Aorta (tissue), 5 donors: ENCODE results near the gene ELOVL1. TPM values are rescaled to one million over a fixed set of nuclear protein-coding genes. Genes with fewer than 3 reads are reported as not detected.
"Not testable (repeated sequence)": the region's sequence is repeated elsewhere in the genome, so short reads cannot be mapped to it uniquely, and the experiment has no call there.

Experiments
- ATAC-seq: fragments of 200-7000 bp; cut with Tn5 transposase; one replicate; pipeline ENCODE4 v1.9.1; 2022; ENCODE audit warnings: moderate library complexity; ENCODE audit not compliant: low FRiP score
- DNase-seq, 2 donors: peaks; one replicate each; pipeline ENCODE4 v3.0.0-alpha.2; 2020
- H3K27ac ChIP-seq, 2 donors: one replicate each; pipeline ENCODE4 v1.5.1; 2013; ENCODE audit warnings: low read length in 2 of 2, mild to moderate bottlenecking in 2 of 2, moderate library complexity in 2 of 2, control low read depth in 1 of 2, inconsistent platforms in 1 of 2, low read depth in 1 of 2
- H3K27me3 ChIP-seq, 2 donors: one replicate each; pipeline ENCODE4 v1.6.1; 2013; ENCODE audit warnings: control low read depth in 1 of 2, low read length in 1 of 2, mild to moderate bottlenecking in 1 of 2, moderate library complexity in 1 of 2; ENCODE audit not compliant: insufficient read depth in 2 of 2, control insufficient read depth in 1 of 2
- H3K36me3 ChIP-seq, 2 donors: one replicate each; pipeline ENCODE4 v1.6.1; 2013; ENCODE audit warnings: control low read depth in 1 of 2, low read length in 1 of 2, mild to moderate bottlenecking in 1 of 2; ENCODE audit not compliant: insufficient read depth in 2 of 2, control insufficient read depth in 1 of 2
- H3K4me1 ChIP-seq, 2 donors: one replicate each; pipeline ENCODE4 v1.6.1; 2013; ENCODE audit warnings: low read length in 2 of 2, control low read depth in 1 of 2, mild to moderate bottlenecking in 1 of 2, moderate library complexity in 1 of 2; ENCODE audit not compliant: insufficient read depth in 2 of 2, control insufficient read depth in 1 of 2
- H3K4me3 ChIP-seq, 2 donors: one replicate each; pipeline ENCODE4 v1.5.1; 2013; ENCODE audit warnings: low read length in 2 of 2, control low read depth in 1 of 2, mild to moderate bottlenecking in 1 of 2
- H3K9me3 ChIP-seq: one replicate; pipeline ENCODE4 v1.6.1; 2013; ENCODE audit warnings: mild to moderate bottlenecking, low read length; ENCODE audit not compliant: control insufficient read depth
- WGBS, 2 donors: extraction: QIAGEN DNeasy Blood & Tissue Kit; methylation state at CpG; one replicate each; pipeline ENCODE4 v1.1.7; 2013; 5-methylcytosine and 5-hydroxymethylcytosine counted together
- intact Hi-C, 2 donors: fragments of 100-400 bp; cut with DNase I; formaldehyde crosslinking; loops; one replicate each; pipeline versions ENCODE4 v1.14.2 to v1.15.0; 2022
- polyA plus RNA-seq, 2 donors: library from polyadenylated mRNA; stranded (reverse); fragments of 200-250 nt; gene quantifications; one replicate each; pipeline ENCODE4 v1.2.3, GENCODE V29; 2013
- total RNA-seq, 2 donors: library from RNA; stranded (reverse); fragmentation: NEBNext Ultra II Directional; extraction: Animal tissue kit (Norgen Biotek cat#: 25700); gene quantifications; one replicate each; pipeline ENCODE4 v1.2.1, GENCODE V29; 2021
- donor health status: healthy with polysubstance abuse.
- donor health status: Bipolar disorder and iron deficiency.
- donor health status: DM: no; HTN: no; CAD: no.
- donor health status: DM: no; HTN: no; CAD: no.
- donor health status: DM: yes; HTN: yes; CAD: no.

ELOVL1 gene
- total and polyA plus RNA-seq, 4 donors: 27.8 to 60.5 (median 57.6) TPM

- no peak for ATAC-seq
- Histone ChIP-seq H3K4me3 (no peak overlapping the region), H3K27ac (no peak overlapping the region), H3K36me3 (peaks cover 3 to 5% of the 10 kb centered on the region in 2 donors), H3K9me3 (no peaks in the 10 kb centered on the region), H3K4me1 (no peaks in the 10 kb centered on the region), H3K27me3 (no peaks in the 10 kb centered on the region)
- WGBS, 2 donors: 85 to 86% methylated on average over 6 of the region's 6 CpGs
- no peak for DNase-seq
- intact Hi-C loops: no loop called here
These were observed 34.5 kb upstream of the ELOVL1 start for GRCh38 chr1:43402089-43402865.

- H3K27ac ChIP-seq, H3K9me3 ChIP-seq, DNase-seq, intact Hi-C loops, H3K4me3 ChIP-seq, ATAC-seq, H3K27me3 ChIP-seq, H3K36me3 ChIP-seq, H3K4me1 ChIP-seq: not testable (repeated sequence)
- 97 to 98% methylated on average over 9 of the region's 9 CpGs for WGBS, 2 donors
These were observed 32.6 kb upstream of the ELOVL1 start for GRCh38 chr1:43400441-43400840.

DNA sequence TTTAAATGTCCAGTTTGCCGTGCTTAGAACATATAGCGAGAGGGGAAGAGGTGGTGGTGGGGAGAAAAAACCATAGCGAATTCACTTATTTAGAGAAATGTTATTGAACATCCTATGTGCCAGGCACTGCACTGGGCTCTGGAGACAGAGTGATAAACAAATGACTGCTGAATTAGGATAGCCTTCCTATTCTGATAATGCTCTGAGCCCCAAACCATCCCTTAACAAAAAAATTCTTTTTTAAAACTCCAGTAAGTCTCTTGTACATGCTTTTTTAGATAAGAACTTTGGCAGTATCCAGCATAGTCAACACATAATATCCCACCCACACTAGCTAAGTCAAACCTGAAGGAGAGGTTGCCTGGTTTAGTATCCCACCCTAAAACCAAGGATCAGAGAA lies 30.4 kb upstream of the ELOVL1 start:
- no peak overlapping the region for H3K4me3 ChIP-seq
- no peak for DNase-seq
- H3K27ac ChIP-seq: no peak overlapping the region
- intact Hi-C loops: no loop called here
- ATAC-seq: no peak
- H3K27me3 ChIP-seq: no peaks in the 10 kb centered on the region
- no peaks in the 10 kb centered on the region for H3K9me3 ChIP-seq
- WGBS, 2 donors: 95% methylated on average over 3 of the region's 3 CpGs
- no peaks in the 10 kb centered on the region for H3K36me3 ChIP-seq
- H3K4me1 ChIP-seq: no peaks in the 10 kb centered on the region

DNA sequence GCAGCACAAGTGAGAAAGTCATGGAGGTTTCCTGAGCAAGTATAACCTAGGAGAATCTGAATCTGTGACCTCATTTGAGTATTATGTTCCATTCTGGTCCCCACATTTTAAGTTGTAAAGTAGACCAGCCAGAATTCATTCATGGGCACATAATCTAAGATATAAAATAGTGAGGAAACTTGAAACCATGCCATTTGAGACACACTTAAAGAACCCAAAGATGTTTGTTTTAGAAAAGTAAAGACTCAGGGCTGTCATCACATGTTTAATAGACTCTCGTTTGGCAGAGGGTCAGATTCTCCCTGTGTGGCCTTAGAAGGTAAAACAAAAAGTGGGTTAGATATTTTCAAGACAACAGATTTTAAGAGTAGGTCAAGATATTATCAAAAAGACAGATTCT lies 28.2 kb upstream of the ELOVL1 start:
- H3K4me3 ChIP-seq: no peak overlapping the region
- DNase-seq (no peak), ATAC-seq (no peak)
- H3K4me1 ChIP-seq: no peaks in the 10 kb centered on the region
- no peaks in the 10 kb centered on the region for H3K27me3 ChIP-seq
- WGBS, 2 donors: 54 to 66% methylated on average over 1 of the region's 1 CpG
- H3K27ac ChIP-seq: no peak overlapping the region
- intact Hi-C loops: no loop called here
- H3K36me3 ChIP-seq: no peaks in the 10 kb centered on the region
- H3K9me3 ChIP-seq: no peaks in the 10 kb centered on the region

GRCh38 chr1:43395523-43395922 lies 27.7 kb upstream of the ELOVL1 start:
- H3K27me3 ChIP-seq: no peaks in the 10 kb centered on the region
- intact Hi-C loops: no loop called here
- 86 to 87% methylated on average over 4 of the region's 4 CpGs for WGBS, 2 donors

DNA sequence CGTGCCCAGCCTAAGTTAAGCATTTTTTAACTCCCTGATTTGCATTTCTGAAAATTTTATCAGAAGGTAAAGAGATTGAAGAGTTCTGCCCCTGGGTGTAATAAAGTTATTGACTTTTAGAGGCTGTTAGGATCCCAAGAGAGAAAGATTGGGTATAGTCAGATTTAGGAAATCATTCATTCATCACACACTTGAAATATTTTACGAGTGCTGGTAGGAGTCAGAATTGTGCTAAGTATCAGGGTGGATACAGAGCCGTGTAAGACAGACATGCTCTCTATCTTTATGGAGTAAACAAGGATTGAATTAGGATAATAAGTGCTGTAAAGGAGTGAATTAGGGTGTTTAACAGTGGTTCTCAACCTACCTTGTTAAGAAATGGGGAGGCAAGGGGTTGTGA lies 24.9 kb upstream of the ELOVL1 start:
- H3K27me3 ChIP-seq: no peaks in the 10 kb centered on the region
- no peaks in the 10 kb centered on the region for H3K9me3 ChIP-seq
- ATAC-seq: no peak
- intact Hi-C loops: no loop called here
- DNase-seq: no peak
- peaks cover 0 to 11% of the 10 kb centered on the region in 2 donors for H3K4me1 ChIP-seq
- H3K4me3 ChIP-seq: no peak overlapping the region
- H3K36me3 ChIP-seq: no peaks in the 10 kb centered on the region
- 66 to 86% methylated on average over 3 of the region's 3 CpGs for WGBS, 2 donors
- no peak overlapping the region for H3K27ac ChIP-seq

More at GRCh38 chr1:43395523-43395922, 27.7 kb upstream of the ELOVL1 start:
- H3K27ac ChIP-seq: no peak overlapping the region
- DNase-seq: no peak
- H3K4me3 ChIP-seq: no peak overlapping the region
- no peak for ATAC-seq
- H3K4me1 ChIP-seq: peaks cover 0 to 2% of the 10 kb centered on the region in 2 donors
- no peaks in the 10 kb centered on the region for H3K9me3 ChIP-seq
- H3K36me3 ChIP-seq: no peaks in the 10 kb centered on the region

DNA sequence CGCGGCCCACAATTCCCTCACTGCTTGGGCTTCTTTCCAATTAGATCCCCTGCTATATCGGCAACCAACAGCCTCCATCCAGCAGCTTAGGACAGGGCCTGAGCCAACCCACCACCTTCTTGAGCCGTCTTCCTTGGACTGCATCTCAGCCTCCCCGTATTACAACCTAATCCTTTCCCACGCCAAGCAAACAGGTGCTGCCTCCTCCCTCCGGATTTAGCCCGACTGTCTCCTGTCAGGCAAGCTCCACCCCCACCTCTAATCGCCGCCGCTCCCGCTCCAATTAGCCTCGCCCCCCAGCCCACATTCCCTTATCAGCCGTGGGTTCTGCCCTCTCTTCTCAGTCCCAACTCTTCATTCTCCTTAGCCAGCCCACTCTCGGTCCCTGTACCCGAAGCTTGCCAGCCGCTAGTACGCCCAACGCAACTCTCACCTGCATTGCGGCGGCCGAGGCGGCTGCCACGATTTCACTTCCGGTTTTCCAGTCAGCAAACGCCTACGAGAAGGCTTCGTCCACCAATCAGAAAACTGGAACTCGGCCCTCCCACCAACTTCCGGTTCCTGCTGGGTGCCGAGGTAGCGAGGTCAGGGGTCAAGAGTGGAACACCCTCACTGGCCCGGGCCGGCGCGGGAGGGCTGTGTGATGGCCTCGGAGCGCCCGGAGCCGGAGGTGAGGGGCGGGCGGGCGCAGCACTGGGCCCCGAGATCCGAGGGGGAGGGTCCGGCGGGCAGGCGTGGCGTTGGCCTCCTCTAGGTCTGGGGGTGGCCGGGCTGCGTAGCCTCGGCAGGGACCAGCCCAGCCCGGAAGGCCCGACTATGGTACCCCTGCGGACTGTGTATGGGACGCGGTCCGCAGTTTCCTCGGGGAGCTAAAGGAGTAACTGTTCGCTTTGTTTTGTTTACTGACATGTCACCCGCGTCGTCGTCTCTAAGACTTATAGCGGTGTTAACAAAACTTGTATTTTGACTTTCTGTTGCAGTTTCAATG lies 21.8 kb upstream of the ELOVL1 start, which contains the start of the genes MED8 and SZT2:
Gene MED8 (minus strand): TSS at position 475 of the 988 bp plus-strand sequence. CDS start 36 bp downstream, at position 439.
Gene SZT2 (plus strand): TSS at position 574 of the 988 bp plus-strand sequence. CDS start 70 bp downstream, at position 644.
- DNase-seq (peak; percentile 97), ATAC-seq (peak; percentile 98)
- WGBS, 2 donors: 0 to 1% methylated on average over 52 to 65 of the region's 65 CpGs
- Histone ChIP-seq H3K27ac (peak within 1 kb of the TSS in 1 of 2 donors; percentile 23), H3K27me3 (no peaks in the 10 kb centered on the region), H3K4me3 (peak within 1 kb of the TSS; percentile 47 to 63), H3K36me3 (peaks cover 4 to 8% of the 10 kb centered on the region in 2 donors), H3K4me1 (peaks cover 0 to 11% of the 10 kb centered on the region in 2 donors), H3K9me3 (no peaks in the 10 kb centered on the region)
- intact Hi-C loops: loop anchor here in 1 of 2 donors (1.0 kb wide), 1 partner anchor 21 kb away; the partner anchor contains the start of gene ELOVL1

DNA sequence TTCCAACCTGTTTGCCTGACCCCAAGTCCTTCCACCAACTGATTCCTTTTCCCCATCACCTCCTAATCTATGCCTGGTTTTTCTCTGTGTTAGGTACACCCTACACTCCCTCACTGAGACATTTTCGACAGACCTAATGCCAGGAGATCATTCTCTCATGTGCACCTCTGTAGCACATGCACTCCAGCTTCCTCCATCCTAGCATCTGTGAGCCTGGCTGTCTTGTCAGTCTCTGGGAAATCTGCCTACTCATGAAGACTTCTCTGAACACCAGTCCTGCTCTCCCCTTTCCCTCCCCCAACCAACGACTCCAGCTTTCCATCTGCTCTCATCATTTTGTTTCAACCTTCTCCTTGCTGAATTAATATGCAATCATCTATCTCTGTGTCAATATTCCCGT lies 20.8 kb upstream of the ELOVL1 start:
- intact Hi-C loops: loop anchor here in 1 of 2 donors (1.0 kb wide), 1 partner anchor 20 kb away; the partner anchor contains the start of gene ELOVL1
- ATAC-seq: no peak
- Histone ChIP-seq H3K4me1 (peaks cover 0 to 11% of the 10 kb centered on the region in 2 donors), H3K27me3 (no peaks in the 10 kb centered on the region), H3K36me3 (peaks cover 10 to 16% of the 10 kb centered on the region in 2 donors), H3K9me3 (no peaks in the 10 kb centered on the region), H3K27ac (no peak overlapping the region), H3K4me3 (peak overlapping the region; percentile 22 to 47)
- DNase-seq: no peak
- 27 to 35% methylated on average over 3 of the region's 3 CpGs for WGBS, 2 donors
